Stimulated activated CD4-positive, alpha-beta T cell treated with anti-CD3 and anti-CD28 coated beads, Interleukin-12 subunit alpha, Interleukin-12 subunit beta, amount 100 ng/mL, for 48 hours (primary cell): ENCODE measurements around the gene NT5DC2.

Experiments
- DNase-seq, 3 donors: peaks; one replicate each; pipeline ENCODE4 v3.0.0-alpha.2; 2020; ENCODE audit warnings: low read depth in 2 of 3, low spot score in 1 of 3

Gene NT5DC2

DNA sequence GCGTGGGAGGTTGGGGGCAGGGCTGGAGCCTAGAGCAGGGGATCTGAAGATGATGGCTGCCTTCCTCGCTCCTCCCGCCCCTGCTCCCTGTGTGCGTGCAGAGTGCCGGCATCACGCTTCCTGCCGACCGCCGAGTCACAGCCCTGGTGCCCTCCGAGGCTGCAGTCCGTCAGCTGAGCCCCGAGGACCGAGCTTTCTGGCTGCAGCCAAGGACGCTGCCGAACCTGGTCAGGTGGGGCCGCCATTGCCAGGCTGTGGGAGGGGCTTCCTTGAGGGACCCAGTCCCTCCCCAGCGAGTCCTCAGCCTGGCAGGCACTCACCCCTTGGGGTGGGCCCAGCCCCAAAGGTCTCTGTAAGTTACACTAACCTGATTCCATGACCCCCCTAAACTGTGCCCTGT lies 20.9 kb downstream of the NT5DC2 start:
- DNase-seq = no peak

DNA sequence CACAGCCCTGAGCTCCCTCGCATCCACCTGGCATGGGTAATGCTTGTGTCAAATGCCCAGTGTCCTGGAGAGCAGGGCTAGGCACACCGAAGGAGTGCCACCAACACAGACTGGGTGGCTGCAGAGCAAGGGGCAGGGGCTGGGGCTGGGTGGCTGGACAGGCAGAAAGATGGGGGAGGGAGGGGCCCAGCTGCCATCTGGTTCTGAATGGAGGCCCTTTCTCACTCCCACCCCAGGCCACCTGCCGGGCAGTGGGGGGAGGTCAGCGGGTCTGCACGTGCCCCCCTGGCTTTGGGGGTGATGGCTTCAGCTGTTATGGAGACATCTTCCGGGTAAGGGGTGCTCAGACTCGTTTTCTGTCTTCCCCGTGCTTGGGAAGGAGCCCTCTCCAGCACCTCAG lies 21.6 kb downstream of the NT5DC2 start:
- DNase-seq = no peak

DNA sequence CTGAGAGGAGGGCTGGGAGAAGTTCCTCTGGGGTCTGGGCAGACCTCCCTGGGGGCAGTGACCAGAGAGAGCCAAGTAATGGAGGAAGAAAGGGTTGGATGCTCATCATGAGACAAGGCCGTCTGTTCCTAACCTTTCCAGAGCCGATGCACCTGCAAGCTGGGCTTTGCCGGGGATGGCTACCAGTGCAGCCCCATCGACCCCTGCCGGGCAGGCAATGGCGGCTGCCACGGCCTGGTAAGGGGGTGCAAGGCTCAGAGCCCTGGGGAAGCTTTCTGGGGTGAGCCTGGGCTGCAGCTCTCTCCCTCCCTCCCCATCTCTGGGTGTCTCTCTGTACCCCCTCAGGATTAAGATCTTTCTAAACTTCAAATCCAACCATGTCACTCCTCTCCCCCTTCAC lies 22.1 kb downstream of the NT5DC2 start:
- DNase-seq = no peak

DNA sequence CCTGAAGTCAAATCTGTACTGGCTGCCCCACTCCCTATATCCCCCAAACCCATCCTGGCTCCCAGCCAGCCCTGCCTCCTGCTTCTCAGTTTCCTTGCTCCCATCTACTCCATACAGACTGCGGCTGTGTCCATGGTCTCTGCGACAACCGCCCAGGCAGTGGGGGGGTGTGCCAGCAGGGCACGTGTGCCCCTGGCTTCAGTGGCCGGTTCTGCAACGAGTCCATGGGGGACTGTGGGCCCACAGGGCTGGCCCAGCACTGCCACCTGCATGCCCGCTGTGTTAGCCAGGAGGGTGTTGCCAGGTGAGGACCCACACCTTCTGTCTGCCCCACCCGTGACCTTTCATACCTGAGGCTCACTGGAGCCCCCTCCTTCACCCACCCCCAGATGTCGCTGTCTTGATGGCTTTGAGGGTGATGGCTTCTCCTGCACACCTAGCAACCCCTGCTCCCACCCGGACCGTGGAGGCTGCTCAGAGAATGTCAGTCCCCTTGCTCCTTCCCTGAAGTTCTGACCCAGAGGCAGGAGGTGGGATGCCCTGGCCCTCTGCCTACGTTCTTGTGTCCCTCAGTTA lies 23.8 kb downstream of the NT5DC2 start:
- no peak for DNase-seq

DNA sequence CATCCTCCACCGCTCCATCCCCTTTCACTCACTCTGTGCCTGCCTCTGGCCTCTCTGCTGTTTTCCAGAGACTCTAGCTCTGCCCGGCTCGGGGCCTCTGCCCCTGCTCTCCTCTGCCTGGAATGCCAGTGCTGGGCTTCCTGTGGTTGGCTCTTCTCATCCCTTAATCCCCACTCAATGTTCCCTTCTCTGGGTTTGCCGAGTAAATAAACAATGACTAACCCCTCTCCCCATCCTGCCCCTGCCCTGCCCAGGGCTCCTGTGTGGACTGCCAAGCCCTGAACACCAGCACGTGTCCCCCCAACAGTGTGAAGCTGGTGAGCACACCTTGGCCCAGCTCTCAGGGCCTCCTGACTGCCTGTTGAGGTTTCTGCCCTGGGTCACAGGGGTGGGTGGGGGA lies 26.3 kb downstream of the NT5DC2 start:
- DNase-seq = no peak

DNA sequence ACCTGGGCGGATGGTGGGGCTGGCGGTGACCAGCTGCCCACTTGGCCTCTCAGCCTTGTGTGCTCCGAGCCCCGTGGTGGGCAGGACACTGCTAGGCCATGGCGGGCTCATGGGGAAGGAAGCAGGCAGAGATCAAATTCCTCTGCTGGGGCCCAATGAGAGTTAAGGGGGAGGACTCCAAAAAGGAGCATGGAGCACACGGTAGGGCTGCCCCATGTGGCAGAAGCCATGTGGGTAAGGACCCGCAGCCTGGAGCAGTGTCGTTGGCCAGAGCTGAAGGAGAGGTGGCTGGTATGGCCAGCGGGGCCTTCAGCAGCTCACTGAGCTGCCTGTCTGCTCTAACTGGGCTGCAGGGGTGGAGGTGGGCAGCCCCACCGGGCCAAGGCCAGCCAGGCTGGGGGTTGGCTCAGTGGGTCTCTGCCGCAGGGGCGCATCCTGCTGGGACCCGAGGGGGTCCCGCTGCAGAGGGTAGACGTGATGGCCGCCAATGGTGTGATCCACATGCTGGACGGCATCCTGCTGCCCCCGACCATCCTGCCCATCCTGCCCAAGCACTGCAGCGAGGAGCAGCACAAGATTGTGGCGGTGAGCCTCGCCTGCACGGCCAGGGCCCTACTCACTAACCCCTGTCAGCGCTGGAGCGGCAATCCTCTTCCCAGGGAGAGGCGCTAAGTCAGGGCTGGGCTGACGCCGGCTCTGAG lies 27.2 kb downstream of the NT5DC2 start:
- no peak for DNase-seq

DNA sequence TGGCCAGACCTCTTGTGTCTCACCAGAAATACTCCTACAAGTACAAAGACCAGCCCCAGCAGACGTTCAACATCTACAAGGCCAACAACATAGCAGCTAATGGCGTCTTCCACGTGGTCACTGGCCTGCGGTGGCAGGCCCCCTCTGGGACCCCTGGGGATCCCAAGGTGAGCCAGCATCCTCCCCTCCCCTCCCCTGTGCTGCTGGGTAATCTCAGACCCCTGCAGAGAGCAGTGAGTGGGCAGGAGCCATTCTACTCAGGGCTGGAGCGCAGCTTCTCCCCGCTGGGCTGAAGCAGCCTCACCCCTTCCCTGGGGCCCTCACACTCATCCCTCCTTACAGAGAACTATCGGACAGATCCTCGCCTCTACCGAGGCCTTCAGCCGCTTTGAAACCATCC lies 28.7 kb downstream of the NT5DC2 start:
- no peak for DNase-seq

DNA sequence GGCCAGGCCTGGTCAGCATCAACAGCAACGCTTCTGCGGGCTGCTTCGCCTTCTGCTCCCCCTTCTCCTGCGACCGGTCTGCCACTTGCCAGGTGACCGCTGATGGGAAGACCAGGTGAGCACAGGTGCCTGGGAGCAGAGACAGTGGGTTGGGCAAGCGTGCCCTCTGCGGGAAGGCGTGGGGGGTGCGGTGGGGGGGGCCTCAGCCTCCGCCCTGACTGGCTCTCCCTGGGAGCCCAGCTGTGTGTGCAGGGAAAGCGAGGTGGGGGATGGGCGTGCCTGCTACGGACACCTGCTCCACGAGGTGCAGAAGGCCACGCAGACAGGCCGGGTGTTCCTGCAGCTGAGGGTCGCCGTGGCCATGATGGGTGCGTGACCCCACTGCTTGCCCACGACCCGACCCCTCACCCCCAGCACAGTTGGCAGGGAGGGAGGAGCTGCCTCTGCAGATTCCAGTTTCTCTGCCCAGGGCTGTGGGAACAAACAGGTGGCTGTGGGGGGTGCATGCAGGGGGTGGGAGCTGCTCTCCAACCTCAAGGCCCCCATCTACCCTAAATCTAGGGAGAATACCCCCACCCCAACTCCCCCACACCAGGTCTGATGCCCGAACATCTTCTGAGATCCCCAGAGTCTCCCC lies 29.8 kb downstream of the NT5DC2 start:
- DNase-seq = no peak

DNA sequence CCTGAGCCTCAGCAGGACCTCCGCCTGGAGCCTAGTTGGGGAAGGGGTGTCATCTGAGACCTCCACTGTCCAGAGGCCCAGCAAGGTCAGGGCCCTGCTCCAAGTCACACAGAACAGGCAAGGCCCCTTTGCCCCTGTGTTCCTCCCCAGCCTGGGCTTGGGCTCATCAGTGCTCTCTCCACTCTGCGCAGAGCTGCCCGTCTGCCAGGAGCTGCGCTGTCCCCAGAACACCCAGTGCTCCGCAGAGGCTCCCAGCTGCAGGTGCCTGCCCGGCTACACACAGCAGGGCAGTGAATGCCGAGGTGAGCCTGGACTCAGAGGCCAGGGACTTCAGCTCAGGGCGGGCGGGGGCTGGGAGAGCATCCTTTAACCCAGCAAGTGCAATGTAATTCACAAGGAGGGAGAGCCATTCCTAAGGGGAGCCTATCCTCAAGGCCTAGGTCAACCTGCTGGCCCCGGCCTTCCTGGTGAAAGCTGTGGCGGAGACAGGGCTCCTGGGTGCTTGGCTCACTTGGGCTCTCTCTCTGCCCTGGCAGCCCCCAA lies 30.8 kb downstream of the NT5DC2 start:
- no peak for DNase-seq

DNA sequence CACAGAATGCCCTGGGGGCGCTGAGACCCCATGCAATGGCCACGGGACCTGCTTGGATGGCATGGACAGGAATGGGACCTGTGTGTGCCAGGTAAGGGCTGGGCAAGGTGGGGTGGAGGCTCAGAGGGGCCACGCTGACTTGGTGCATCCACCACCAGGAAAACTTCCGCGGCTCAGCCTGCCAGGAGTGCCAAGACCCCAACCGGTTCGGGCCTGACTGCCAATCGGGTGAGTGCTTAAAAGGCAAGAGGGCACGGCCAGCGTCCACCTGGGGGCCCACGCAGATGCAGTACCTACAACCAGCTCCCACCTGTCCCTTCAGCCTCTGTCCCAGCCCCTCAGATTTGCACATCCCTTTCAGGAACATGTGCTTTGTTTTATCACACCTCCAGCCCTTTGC lies 31.7 kb downstream of the NT5DC2 start:
- DNase-seq = no peak

DNA sequence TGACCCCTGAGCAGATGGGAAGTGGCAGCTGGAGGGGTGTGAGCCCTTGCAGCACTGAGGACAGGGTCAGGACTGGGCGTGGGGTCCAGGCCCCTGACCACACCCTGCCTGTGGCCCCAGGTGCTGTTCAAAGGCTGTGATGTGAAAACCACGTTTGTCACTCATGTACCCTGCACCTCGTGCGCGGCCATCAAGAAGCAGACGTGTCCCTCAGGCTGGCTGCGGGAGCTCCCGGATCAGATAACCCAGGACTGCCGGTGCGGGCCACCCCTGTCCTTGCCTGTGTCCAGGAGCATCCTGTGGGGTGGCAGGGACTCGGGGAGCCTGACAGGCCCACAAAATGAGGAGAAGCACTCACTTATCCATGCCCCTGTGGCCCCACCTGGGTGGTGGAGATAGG lies 32.6 kb downstream of the NT5DC2 start:
- DNase-seq = no peak

DNA sequence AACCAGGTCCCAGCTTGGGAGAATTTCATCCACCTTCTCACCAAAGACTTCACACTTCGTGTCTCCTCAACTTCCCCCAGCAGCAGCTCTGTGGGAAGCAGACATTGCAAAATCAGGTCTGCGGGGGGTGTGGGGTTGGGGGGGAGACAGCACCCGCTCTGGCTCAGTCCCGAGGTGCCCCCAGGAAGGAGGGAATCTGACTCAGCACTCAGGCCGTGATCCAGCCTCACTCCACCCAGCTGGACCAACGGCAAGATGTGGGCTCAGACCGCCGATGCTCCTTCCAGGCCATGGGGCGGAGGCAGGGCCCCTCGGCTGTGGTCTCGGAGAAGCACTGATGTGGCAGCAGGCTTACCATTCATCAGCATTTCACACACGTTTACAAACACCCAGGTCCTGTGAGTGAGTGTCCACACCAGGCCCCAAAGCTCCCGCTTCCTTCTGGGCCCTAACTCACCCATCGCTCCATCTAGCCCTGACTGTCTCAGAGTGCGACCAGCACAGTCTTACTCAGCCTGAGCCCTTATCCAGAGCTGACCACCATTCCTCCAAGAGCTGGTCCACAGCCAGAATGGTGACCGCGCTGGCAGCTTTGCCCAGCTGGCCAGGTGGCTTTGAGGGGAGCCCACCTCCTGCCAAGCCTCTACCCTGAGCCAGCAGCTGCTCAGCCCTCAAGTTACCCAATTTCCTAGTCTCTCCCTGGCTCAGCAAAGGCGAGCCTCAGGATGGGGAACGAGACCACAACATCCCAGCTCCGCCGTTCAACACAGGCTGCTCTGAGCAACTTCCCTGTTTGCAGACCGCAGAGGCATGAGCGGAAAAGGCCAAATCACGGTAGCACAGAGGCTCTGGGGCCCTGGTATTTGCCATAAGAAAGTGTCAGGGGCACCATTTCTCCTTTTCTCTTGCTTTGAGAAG lies 35.3 kb downstream of the NT5DC2 start:
- no peak for DNase-seq

DNA sequence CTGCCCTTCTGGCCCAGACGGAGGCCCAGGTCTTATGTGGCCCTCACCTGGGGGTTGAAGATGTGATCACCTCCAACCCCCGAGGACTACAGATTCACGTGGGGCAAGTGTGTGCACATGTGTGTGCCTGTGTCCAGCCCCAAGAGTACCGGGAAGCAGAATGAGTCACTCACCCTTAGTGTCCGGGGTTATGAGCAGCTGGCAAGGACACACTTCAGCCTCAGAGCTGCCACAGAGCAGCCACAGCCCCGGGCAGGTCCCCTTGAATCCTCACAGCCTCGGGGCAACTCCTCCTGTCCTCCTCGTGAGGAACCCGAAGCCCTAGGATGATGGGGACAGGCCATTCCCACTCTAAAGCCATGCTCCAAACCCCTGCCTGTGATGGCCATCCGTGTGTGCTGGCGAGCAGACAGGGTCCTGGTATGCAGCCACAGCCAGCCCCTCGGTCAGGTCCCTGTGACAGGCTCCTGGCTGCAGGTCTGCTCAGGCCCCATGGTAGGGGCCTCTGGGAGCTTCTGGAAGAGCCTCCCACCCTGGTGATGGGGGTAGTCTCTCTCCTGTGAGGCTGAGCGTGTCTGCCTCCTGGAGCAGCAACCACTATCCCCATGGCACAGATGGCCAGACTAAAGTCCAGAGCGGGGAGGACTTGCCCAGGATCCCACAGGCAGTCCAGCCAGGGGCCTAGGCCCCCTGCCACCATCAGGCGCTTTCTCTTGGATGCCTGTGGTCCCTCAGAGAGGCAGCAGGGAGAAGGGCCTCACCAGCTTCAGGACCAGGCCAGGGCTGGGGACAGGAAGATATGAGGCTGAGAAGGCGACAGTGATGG lies 37.7 kb downstream of the NT5DC2 start:
- no peak for DNase-seq

DNA sequence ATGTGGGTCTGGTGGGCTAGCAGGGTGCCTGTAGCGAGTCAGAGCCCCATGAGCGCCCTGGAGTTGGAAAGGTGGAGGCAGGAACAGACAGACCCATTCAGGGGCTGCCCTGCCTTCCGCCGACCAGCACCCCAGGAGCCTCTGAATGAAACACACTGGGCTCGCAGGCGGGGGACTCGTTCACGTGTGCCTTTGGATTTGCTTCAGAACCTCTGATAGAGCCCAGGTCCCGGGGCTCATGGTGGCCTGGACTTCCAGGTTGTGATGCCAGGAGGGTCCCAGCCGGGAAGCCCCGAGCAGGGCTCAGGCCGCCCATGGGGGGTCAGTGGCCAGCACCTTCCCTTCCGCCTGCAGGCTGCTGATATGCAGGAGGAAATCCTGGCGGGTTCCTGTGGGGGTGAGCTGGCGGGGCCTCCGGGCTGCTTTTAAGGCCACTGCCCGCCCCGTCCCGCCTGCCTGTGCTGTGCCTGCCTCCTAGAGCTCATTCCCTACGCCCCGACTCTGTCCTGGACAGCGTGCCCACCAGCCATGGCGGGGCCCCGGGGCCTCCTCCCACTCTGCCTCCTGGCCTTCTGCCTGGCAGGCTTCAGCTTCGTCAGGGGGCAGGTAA lies 38.7 kb downstream of the NT5DC2 start, which contains the start of gene STAB1:
TSS of gene STAB1 (plus strand) at position 453 of the 610 bp plus-strand sequence. CDS start at position 529, 76 bp downstream.
- DNase-seq = no peak

DNA sequence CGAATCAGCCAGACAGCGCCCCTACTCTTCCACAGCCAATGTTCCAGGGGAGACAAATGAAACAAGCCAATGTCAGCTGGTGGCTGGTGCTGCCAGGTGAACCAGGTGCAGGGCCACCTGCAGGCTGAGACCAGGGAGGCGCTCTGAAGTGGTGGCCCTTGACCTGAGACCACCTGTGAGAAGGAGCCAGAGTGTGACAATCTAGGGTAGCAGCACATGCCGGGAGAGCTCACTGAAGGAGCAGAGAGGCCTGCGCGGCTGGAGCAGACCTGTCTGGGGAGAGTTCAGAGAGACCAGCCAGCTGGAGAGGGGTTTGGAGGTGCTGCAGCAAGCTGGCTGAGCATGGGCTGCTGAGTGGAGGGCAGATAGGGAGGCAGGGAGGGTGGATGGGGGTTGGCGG lies 39.2 kb downstream of the NT5DC2 start:
- DNase-seq = no peak

DNA sequence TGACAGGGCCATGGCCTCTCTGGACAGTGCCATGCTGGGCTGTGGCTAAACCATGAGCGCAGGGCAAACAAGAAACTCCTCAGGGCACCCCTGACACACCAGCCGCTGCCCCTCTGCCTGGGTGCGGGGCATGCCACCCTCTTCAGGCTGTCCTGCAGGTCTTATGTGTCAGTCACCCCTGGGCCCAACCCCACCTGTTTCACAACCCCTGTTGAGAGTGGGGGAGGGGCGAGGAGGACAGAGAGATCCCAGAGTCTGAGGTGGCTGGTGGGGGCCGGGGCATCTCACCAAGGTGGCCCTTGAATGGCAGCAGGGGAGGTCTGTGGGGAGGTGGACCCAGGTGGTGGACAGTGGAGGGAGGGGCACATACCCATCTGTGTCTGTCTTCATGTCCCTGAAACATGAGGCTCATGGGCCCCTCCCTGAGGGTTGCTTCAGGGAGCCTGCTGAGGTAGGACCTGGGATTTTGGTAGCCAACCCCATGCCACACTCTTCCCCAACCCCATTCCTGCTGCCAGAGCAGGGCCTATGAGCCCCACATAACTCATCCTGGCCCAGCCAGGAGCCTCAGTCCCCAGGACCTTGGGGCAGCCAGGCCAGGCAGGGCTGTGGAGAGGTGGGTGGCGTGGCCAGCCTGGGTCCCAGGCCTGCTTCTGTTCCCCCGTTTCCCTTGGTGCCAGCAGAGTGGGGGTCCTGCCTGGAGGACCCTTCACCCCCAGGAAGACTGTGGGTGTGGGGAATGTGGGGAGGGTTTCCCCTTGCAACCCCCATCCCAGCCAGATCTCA lies 40.2 kb downstream of the NT5DC2 start:
- no peak for DNase-seq

DNA sequence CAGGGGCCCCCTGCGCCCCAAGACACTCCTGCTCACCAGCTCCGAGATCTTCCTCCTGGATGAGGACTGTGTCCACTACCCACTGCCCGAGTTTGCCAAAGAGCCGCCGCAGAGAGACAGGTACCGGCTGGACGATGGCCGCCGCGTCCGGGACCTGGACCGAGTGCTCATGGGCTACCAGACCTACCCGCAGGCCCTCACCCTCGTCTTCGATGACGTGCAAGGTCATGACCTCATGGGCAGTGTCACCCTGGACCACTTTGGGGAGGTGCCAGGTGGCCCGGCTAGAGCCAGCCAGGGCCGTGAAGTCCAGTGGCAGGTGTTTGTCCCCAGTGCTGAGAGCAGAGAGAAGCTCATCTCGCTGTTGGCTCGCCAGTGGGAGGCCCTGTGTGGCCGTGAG lies 41.6 kb downstream of the NT5DC2 start:
- DNase-seq = no peak

DNA sequence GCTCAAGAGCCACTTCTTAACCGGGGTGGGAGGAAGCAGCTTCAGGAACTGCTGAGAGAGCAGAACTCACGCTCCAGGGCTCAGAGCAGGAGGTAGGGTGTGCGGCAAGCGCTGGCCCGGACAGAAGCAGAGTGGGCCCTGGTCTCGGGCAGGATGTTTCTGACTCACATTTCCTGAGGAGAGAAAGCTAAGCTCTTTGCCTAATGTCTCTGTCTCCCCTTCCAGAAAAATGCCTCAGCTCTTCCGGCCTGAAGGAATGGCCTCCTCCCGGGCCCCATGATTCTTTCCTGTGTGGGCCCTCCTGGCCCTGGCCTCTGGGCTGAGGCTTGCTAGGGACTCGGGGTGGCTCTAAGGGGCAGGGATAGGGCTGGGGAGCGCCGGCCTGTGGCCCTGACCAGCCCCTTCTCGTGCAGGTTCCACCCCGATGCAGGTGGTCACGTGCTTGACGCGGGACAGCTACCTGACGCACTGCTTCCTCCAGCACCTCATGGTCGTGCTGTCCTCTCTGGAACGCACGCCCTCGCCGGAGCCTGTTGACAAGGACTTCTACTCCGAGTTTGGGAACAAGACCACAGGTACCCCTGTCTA lies 42.6 kb downstream of the NT5DC2 start:
- DNase-seq = no peak
